HG03097 (cell line): ENCODE measurements around the gene FBN2.
"Not testable (repeated sequence)": the region's sequence is repeated elsewhere in the genome, so short reads cannot be mapped to it uniquely, and the experiment has no call there.

ENCODE experiments used
- ATAC-seq: cut with Tn5 transposase; IDR thresholded peaks from one replicate; pipeline ENCODE4 v1.9.1; 2021; ENCODE audit not compliant: unreplicated experiment, low FRiP score

FBN2 gene

DNA sequence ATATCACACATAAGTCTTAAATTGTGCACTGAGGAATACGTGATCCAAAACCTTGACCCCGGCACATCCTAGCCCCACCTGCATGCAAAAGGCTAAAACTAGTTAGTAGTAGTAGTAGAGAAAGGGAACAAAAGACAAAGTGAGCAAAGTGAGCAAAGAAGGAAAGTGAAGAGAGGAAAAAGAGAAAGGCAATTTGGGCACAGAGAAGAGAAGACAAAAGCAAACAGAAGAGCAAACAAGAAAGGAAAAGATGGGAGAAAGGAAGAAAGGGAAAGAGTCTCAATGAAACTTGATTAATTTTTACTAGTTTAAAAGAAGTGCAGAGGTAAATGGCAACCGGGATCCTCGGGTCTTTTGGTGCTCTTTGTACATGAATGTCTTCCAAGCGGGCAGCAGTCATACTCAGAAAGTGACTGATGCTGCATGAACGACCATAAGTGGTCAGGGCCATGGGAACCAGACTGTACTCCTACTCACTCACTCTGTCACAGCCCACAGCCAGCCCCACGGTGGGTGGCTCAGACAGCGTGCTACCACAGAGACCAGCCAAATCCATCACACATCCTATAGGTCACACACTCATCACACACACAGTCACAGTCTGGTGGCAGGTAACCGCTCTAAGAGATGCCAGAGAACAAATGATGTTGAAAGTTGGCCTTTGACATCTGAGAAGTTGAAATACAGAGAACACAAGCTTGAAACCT lies 203.9 kb downstream of the FBN2 start:
- ATAC-seq, result no peak

DNA sequence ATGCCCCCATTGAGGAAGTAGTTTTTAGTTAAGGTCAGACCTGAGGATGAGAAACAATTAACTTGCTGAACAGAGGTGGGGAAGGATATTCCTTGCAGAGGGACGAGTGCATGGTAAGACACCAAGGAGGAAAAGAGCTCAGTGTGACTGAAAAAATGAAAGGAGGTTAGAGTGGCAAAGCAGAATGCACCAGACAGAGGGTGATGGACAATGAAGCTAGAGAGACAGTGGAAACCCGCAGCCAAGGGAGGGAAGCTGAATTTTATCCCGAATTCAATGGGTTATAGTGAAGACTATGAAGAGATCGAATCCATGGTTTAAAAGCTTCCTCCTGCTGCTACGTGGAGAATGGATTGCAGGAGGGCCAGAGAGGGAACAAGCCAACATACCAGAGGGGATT lies 206.8 kb downstream of the FBN2 start:
- ATAC-seq, result no peak

DNA sequence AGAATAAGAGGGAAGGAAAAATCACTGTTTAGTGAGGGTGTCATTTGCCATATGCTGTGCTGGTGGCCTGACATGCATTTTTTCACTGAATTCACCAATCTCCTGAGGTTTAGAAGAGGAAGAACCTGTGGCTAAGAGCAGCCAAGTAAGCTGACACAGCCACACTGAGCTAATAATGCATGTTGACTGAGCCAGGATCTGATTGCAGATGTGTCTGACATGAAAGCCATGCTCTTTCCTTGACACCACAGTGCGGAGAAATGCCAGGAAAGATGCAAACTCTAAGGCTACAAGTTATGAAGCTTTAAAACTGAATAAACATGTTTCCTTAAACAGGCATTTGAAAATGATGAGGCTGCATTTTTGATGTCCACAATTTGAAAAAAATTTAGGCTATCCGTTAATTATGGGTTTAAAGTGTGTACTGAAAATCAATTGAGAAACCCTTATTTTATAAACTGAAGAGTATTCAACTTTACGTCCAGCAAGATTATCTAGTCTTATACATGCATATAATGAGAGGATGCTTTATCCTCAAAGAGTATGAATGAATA lies 208.6 kb downstream of the FBN2 start:
- ATAC-seq, result no peak

DNA sequence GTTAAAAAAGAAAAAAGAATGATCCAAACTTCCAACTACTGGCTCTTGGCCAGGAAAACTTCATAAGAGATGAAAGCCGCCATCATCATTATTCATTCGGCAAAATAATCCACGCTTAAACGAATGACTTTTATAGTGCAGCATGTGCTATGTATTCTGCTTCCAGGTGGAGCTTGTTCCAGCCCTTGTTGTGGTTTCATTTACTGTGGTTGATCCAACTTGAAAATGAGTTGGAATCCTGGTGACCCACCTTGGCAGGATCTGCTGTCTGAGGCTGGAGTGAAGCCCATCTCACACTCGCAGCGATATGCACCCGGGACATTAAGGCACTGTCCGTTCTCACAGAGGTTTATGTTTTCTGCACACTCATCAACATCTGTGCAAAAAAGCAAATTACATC lies 209.6 kb downstream of the FBN2 start:
- no peak for ATAC-seq

- no peak for ATAC-seq
These were observed 210.0 kb downstream of the FBN2 start for GRCh38 chr5:128328007-128328406.

GRCh38 chr5:128321418-128321817 lies 216.6 kb downstream of the FBN2 start:
- not testable (repeated sequence) for ATAC-seq

GRCh38 chr5:128318691-128319090 lies 219.4 kb downstream of the FBN2 start:
- ATAC-seq, result no peak

- no peak for ATAC-seq
These were observed 220.6 kb downstream of the FBN2 start for GRCh38 chr5:128317481-128317880.

DNA sequence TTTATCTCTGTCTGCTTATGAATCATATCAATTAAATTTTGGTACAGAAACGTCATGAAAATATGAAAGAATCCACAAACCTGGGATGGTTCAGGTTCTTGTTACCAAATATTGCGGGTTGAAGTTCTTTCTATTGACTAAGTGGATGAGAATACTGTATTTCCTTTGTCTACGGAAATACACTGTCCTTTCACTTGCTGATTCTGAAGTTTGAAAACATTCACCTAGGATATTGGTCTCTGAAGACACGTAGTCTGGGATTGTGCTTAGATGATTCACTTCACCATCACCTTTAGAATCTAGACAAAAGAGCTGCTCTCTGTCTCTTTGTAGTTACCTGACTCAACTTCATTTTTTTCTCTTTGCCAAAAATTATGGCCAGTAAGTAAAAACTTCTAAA lies 222.4 kb downstream of the FBN2 start:
- ATAC-seq, result no peak

GRCh38 chr5:128305341-128305740 lies 232.7 kb downstream of the FBN2 start:
- ATAC-seq, result no peak

- no peak for ATAC-seq
These were observed 233.3 kb downstream of the FBN2 start for GRCh38 chr5:128304791-128305190.

DNA sequence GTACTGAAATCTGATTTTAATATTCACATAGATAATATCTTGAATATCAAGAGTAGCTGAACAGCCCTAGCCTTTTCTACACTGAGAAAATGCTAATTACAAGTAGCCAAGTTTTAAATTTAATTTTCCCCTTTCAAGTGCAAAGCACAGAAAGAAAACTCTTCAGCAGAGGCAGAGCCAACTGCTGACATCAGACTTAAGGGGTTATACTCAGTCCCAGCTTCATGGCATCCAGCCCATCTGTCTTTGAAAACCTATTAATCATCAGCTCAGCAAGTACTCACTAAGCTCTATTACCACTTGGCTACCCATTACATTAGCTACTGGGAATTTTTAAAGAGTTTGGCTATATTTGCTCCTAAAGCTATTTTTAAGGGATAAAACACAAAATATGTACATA lies 234.0 kb downstream of the FBN2 start:
- no peak for ATAC-seq

- ATAC-seq, result no peak
These were observed 234.5 kb downstream of the FBN2 start for GRCh38 chr5:128303593-128303992.

DNA sequence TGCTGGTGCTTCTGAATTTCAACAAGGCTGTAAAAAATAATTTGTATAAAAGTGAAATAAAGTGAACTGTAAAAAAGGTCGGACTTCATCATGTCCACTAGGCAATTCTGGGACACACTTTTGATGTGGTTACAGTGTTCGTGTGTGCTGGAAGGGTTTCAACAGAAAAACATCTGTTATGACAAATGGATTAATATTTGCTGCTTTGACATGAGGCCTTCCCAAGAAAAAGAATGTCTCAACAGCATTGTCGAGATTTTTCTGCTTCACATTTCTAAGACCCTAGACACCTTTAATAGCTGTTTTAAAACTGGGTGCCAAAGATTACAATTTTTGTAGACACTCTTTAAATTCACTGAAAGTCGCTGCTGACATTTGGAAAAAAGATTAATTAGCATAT lies 237.9 kb downstream of the FBN2 start:
- no peak for ATAC-seq

- ATAC-seq, result no peak
These were observed 247.7 kb downstream of the FBN2 start for GRCh38 chr5:128290152-128290858.

- ATAC-seq, result no peak
These were observed 250.3 kb downstream of the FBN2 start for GRCh38 chr5:128287740-128288139.

GRCh38 chr5:128284236-128284635 lies 253.8 kb downstream of the FBN2 start:
- no peak for ATAC-seq

DNA sequence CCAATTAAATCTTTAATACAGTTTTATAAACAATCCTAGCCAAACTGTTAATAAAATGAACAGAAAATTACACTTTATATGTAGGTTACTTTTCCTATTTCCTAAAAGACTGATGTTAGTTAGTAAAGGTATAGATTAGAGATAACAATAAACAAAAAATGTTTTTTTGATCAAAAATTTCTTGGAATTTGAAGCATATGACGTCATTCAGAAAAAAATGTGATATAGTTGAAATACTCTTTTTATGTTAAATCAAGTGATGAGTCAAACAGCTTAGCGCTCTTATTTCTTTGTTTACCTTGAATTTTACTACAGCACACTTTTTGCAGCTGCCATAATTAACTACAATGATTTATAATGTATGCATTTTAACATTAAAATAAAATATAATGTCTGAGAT lies 258.7 kb downstream of the FBN2 start:
- ATAC-seq, result no peak

DNA sequence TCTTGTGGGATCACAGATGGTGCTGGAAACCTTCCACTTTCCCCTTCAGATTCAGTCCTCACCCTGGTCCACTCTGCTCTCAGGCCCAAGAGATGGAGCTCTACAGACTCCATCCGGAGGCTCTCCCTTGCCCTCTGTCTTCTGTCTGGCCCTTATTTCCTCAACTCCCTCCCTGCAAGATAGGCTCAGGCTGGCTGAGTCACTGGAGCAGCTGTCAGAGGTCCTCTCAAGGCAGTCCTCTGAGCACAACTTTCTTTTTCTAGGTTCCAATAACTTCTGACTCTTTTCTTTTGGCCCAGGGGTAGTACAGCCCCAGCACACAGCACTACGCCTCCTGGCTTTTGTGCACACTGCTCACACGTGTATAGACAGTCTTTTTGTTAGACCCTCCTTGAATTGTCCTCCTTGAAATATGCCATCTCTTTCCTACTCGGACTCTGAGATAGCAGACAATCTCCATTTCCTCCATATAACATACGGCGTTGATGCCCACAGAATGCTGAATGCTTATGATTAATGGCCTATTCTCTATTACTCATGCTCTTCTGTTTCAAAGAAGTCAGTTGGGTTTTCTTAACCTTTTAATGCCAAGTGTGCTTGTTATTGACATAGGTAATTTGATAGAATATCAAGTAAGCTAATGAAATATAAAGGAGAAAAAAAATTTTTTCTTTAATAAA lies 261.4 kb downstream of the FBN2 start:
- no peak for ATAC-seq

- no peak for ATAC-seq
These were observed 263.6 kb downstream of the FBN2 start for GRCh38 chr5:128274441-128274840.

DNA sequence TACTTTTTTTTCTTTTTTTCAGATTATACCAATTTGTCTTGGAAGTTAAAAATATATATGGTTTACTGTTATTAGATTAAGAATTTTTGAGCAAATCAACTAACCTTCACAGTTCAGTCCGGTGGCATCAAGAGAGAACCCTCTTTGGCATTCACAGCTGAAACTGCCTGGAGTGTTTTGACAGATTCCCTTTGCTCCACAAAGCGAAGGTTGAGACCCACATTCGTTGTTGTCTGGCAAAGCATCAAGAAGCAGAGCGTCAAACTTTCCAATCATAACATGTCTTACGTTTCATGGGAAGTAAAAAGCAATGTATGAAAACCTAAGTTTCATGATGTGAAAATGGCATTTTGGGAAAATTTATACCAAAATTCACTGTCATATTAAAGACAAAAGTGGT lies 264.3 kb downstream of the FBN2 start:
- ATAC-seq, result no peak
